Right renal pelvis (tissue), 4 donors: Measurements from ENCODE around the gene AGPAT2. TPM values are rescaled to one million over a fixed set of nuclear protein-coding genes. Genes with fewer than 3 reads are reported as not detected.

Experiments
- DNase-seq, 4 donors: peaks; one replicate each; pipeline ENCODE4 v3.0.0-alpha.2; 2013; ENCODE audit warnings: low read depth in 4 of 4, low spot score in 3 of 4, missing footprints in 1 of 4
- polyA plus RNA-seq, 4 donors: library from polyadenylated mRNA; unstranded; fragments of 120-200 nt; gene quantifications; one replicate each; pipeline ENCODE4 v1.2.1, GENCODE V29; 2013; ENCODE audit not compliant: insufficient read length in 4 of 4

AGPAT2 gene
- polyA plus RNA-seq, 4 donors, result 42.2 to 61.6 (median 43.2) TPM

DNA sequence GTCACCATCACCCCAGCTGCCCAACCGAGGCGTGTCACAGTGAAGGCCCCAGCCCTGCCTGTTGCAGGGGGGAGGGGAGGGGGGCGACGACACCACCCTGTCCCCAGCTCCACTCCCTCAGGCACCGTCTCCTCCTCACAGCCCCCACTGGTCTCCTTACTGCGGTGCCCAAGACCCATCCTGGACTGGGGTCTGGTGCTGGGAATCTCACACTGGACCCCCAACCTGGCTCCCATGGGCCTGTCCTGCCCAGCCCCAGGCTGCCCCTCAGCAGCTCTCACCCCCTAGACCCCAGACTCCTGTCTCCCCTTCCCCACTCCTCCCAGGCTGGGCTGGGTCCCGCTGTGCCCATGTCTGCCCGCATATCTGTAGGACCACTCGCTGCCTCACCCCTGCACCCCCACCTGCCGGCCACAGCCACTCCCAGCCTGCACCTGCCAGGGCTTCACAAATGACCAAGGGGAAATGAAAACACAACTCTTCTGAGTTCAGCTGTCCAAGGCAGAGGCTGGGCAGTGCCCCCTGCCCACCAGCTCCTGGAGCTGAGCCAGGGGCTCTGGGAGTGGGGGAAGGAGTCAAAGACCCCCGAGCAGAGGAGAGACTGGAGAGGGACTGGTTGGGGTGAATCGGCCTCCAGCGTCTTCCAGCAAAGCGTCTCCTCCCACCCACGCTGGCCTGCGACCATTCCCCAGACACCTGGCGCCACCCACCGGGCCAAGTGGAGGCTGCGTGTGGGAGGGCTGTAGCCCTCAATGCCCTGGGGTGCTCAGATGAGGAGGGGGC is 57.2 kb downstream of the AGPAT2 start:
- DNase-seq, result no peak

DNA sequence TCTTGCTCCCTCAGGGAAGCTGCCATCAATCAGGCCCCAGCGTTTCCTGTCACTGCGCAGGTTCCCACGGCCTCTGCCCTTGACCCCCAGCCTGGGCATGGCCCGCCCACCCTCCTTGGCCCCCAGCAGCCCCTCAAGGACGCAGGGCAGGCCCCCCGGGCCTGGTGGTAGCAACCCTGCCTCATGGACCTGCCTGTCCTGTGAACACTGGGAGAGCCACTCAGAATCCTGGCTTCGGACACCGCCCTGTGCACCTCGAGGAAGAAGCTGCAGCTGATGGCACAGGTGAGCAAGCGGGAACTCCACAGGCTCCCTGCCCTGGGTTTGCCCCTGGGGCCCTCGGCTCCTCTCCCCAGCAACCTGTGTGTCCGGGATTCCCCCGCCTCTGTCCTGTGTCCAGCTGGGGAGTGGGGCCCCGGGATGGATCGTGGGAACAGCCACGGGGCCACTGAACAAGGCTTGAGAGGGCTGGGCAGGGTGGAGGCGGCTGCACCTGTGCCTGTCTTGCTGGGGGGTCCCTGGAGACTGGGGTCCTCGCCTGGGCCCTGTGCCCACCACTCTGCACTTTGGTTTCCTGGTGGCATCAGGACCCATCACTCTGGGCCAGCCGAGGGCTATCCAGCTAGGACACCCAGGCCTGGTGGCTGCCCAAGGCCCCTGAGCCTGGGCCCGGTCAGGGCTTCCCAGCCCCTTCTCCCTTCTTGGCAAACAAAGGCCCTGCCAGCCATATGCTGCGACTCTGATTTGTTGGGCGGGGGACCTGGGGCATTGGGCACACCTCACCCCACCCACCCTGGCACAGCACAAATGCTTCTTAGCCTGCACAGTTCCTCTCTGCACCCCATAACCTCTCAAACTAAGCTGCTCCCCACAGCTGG is 58.0 kb downstream of the AGPAT2 start:
- DNase-seq, result no peak

DNA sequence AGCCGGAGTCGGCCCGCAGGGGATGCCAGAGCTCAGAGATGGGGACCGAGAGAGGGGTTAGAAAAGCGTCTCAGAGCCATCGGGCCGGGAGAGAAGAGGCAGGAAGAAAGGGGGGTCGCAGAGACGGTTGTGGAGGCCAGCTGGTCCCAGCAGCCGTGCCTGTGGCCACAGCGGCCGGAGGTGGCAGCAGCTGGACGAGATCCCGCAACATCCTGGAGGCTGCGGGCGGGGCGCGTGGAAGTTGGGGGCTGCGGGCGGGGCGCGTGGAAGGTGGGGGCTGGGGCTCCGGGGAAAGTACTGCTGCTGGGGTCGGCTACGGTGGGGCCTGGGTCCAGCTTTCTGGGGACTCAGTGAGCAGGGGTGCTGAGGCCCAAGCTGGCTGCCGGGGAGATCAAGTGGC is 59.0 kb downstream of the AGPAT2 start:
- no peak for DNase-seq

DNA sequence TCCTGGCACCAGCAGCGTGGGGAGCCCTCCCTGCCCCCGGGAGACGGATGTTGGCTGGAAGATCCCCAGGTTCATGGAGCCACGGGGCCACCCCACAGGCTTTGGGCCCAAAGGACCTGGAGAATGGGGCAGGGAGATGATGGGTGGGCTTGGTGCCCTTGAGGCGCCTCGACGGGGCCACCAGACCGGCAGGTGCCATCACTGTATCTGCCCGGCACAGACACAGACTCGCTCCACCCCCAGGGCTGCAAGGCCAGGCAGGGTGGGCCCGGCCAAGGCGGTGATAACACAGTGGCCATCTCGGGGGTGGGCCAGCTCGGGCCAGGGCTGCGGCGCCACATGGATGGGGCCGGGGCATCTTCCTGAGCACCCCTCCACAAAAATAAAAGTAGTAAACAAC is 59.6 kb downstream of the AGPAT2 start:
- no peak for DNase-seq

DNA sequence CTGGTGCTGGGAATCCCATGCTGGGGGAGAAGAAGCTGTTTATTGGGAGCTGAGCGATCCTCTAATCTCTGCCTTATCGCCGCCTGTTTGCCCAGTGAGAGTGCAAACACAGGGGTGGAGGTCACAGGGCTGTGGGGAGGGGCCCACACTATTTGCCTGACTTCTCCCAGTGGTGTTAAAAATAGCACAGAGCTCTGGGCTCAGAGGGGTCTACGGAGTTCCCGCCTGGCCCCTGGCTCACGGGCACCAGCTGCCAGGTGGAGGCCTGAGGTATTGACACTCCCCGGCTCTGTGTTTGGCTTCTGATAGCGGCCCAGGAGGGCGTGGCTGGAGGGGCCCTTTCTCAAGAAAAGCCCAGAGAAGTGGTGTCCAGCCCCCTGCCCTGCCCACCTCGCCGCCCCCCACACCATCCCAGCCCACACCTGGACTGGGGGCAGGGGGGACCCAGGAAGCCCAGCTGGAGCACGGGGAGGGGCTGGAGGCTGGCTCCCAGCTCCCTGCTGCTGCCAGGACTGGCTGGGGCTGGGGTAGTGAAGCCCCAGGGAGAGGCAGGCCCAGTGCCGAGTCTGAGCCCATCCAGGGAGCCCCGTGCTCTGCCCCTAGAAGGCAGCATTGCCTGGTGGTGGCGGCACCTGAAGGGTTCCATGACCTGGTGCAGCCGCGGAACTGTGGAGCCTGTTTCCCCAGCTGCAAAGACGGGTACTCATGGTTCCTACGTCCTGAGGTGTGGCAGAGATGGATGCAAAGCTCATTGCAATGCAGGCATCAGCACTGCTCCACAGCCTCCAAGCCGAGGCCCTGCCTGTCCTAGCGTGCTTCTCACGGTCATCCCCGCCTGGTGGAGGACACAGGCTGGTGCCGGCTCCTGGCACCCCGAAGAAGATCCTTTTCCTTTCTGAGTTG is 60.3 kb downstream of the AGPAT2 start:
- DNase-seq, result no peak

DNA sequence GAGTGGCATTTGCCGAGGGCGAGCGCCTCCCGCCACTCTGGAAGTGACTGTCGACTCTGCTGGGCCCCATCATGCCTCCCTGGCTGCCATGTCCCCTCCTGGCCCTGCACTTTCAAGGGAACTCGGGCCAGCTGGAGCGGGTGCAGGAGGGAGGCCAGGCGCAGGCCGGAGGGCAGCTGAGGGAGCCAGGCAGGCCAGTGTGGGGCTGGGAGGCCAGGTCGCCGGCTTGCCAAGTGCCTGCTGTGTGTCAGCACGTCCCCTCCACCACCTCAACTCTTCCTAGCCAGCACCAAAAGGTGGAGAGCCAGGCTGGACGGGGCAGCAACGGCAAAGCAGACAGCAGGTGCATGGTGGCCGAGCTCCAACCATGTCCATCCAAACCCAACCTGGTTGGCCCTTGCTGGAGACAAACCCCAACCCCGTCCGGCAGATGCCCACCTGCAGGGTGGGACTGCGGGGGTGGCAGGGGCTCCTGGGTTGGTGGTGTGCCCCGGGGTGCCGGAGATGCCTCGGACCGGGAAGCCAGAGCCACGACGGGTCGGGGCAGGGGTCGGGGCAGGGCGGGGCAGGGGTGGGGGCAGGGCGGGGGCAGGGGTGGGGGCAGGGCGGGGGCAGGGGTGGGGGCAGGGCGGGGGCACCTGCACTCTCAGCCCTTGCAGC is 61.1 kb downstream of the AGPAT2 start:
- DNase-seq, result no peak

DNA sequence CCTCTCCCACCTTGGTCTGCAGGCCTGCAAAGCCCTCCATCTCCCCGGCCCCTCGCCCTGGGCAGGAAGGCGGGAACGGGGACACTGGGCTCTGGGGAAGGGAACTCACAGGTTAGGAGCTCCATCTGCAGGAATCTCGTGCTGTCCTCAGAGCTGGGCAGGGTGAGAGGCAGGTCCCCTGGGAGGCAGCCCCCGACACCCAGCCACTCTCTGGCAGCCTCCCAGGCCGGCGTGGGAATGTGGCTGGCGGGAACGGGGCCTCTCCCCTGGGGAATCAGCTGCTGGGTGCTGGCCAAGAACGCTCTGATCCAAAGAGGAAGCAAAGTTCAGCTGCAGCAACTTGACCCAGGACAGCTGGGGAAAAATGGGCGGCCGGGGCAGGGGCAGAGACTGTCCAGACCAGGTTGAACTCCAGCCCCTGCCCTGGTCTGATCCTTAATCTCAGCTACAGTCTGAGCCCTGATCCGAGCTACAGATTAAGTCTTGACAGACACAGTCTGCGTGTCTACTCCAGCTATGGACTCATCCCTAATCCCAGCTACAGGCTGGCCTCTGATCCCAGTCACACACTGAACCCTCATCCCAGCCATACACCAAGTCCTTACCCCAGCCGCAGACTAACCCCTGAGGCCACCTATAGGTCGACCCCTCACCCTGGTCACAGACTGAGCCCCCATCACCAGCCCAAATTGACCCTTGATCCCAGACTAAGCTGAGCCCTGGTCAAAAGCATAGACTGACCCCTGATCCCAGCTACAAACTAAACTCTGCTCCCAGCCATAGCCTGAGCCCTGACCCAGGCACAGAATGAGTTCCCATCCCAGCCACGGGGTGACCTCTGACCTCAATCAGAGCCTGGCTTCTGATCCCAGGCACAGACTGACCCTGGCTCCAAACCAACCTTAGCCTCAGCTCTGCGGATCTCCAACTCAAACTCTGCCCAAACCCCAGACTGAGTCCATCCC is 61.9 kb downstream of the AGPAT2 start:
- no peak for DNase-seq

DNA sequence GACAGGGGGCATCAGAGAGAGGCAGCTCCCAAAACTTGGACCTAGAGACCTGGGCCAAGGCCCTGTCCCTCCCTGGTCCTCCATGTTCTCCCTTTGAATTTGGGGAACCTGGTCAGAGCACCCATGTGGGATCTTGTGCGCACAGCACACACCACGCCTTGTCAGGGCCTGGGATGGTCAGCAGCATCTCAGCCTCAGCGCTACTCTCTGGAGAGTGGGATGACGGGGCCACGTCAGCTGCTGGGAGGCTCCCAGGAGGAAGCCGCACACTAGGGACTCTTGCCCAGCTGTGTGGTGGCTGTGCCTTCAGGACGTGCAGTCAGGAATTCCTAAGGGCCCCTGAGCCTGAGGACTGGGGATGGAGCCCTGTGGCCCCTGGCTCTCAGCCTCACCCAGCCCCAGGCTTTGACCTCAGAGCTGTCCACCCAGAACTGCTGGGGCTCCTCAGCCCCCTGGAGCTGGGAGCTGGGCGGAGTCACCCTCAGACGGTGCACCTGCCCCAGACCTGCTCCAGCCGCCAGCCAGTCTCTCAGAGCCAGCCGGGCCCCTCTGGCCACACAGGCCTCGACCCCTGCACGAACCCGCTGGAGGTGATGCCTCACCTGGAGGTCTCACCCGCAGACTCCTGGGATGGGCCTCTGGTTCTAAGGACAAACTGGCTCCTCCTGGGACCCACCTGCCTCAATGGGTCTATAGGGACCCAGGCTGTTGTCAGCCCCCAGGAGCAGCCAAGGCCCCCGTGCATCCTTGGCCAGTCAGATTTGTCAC is 62.9 kb downstream of the AGPAT2 start:
- no peak for DNase-seq

DNA sequence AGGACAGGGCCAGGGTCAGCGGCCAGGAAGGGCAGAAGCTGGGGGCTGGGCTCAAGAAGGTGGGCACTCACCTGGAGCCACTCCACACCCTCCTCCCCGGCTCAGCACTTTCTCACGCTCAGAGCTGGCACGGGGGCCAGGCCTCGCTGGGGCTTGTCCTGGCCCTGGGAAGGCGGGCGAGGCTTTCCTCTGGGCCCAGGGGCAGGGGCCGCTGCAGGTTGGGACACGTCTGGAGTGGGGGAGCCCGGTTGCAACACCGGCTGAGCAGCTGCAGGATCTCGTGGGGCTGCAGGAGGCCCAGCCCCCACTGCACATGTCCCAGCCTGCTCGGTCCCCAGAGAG is 63.4 kb downstream of the AGPAT2 start:
- no peak for DNase-seq

Other genes starting within 250 kb of the AGPAT2 start
- gene INPP5E, start 247.6 kb downstream of the AGPAT2 start, polyA plus RNA-seq, result 10 to 100 TPM; 12.8 to 18.1 (median 13.8) TPM
- gene SEC16A, start 204.4 kb downstream of the AGPAT2 start, polyA plus RNA-seq, result 10 to 100 TPM; 55.1 to 68.6 (median 62.3) TPM
- 10 to 100 TPM; 25.4 to 41.4 (median 29.5) TPM for gene NOTCH1, start 141.4 kb downstream of the AGPAT2 start, polyA plus RNA-seq
- 10 to 100 TPM; 52.6 to 97.9 (median 59.2) TPM for gene EGFL7, start 24.5 kb downstream of the AGPAT2 start, polyA plus RNA-seq
- 10 to 100 TPM; 31.0 to 47.3 (median 34.3) TPM for gene DIPK1B, start 25.1 kb upstream of the AGPAT2 start, polyA plus RNA-seq
- 1 to 10 TPM in 3 of 4 donors, under 1 TPM in 1; 0.56 to 1.5 (median 1.2) TPM for gene LCN10, start 55.5 kb upstream of the AGPAT2 start, polyA plus RNA-seq
- under 1 TPM in 1 of 4 donors, not detected in 3; 0.34 TPM for gene LCN6, start 61.1 kb upstream of the AGPAT2 start, polyA plus RNA-seq
- gene LCN8, start 70.8 kb upstream of the AGPAT2 start, polyA plus RNA-seq, result under 1 TPM; 0.17 to 0.30 (median 0.25) TPM
- under 1 TPM in 2 of 4 donors, not detected in 2; 0.06 to 0.08 TPM for gene LCN15, start 77.1 kb upstream of the AGPAT2 start, polyA plus RNA-seq
- gene TMEM141, start 103.9 kb upstream of the AGPAT2 start, polyA plus RNA-seq, result 10 to 100 TPM; 69.6 to 89.4 (median 73.2) TPM
- gene CCDC183, start 108.9 kb upstream of the AGPAT2 start, polyA plus RNA-seq, result 1 to 10 TPM; 4.8 to 6.2 (median 5.2) TPM
- gene RABL6, start 120.5 kb upstream of the AGPAT2 start, polyA plus RNA-seq, result 10 to 100 TPM; 56.6 to 76.5 (median 64.3) TPM
- gene AJM1, start 155.0 kb upstream of the AGPAT2 start, polyA plus RNA-seq, result 1 to 10 TPM in 2 of 4 donors, under 1 TPM in 2; 0.67 to 1.7 (median 0.96) TPM
- 100 to 1,000 TPM in 1 of 4 donors, 10 to 100 TPM in 3; 79.2 to 145 (median 81.4) TPM for gene PHPT1, start 162.0 kb upstream of the AGPAT2 start, polyA plus RNA-seq
- gene MAMDC4, start 164.9 kb upstream of the AGPAT2 start, polyA plus RNA-seq, result 10 to 100 TPM in 1 of 4 donors, 1 to 10 TPM in 3; 6.0 to 10.6 (median 6.9) TPM
- 100 to 1,000 TPM; 317 to 400 (median 357) TPM for gene EDF1, start 178.9 kb upstream of the AGPAT2 start, polyA plus RNA-seq
- gene TRAF2, start 199.1 kb upstream of the AGPAT2 start, polyA plus RNA-seq, result 10 to 100 TPM; 11.3 to 16.8 (median 12.4) TPM